Activated CD4-positive, alpha-beta memory T cell treated with anti-CD3 and anti-CD28 coated beads for 36 hours (primary cell): ENCODE results near the gene GRK5. TPM values are rescaled to one million over a fixed set of nuclear protein-coding genes. Genes with fewer than 3 reads are reported as not detected.

Experiments used
- CTCF ChIA-PET: fragments of 350-600 bp; sonication (Branson Sonifier 250); formaldehyde crosslinking; loops from one replicate; lab custom pipeline; 2021; ENCODE audit warnings: antibody characterized with exemption, inconsistent platforms; lab: Charles Lee
- POLR2A ChIA-PET: fragments of 350-600 bp; sonication (Branson Sonifier 250); formaldehyde crosslinking; loops from one replicate; lab custom pipeline; 2021; ENCODE audit warnings: antibody characterized with exemption; lab: Charles Lee
- DNase-seq: peaks from one replicate; pipeline ENCODE4 v3.0.0-alpha.2; 2020
- H3K27ac Mint-ChIP-seq: one replicate; pipeline ENCODE4 v1.8.0; 2021; ENCODE audit warnings: mixed read lengths
- H3K27me3 Mint-ChIP-seq: one replicate; pipeline ENCODE4 v1.8.0; 2021; ENCODE audit warnings: mixed read lengths
- H3K36me3 Mint-ChIP-seq: one replicate; pipeline ENCODE4 v1.8.0; 2021; ENCODE audit warnings: mixed read lengths
- H3K4me1 Mint-ChIP-seq: one replicate; pipeline ENCODE4 v1.8.0; 2021; ENCODE audit warnings: low read depth, mixed read lengths
- H3K4me3 Mint-ChIP-seq: one replicate; pipeline ENCODE4 v1.8.0; 2021; ENCODE audit warnings: mild to moderate bottlenecking, mixed read lengths
- H3K9me3 Mint-ChIP-seq: one replicate; pipeline ENCODE4 v1.8.0; 2021; ENCODE audit warnings: mixed read lengths
- intact Hi-C: fragments of 100-400 bp; cut with micrococcal nuclease; formaldehyde crosslinking; loops from one replicate; pipeline ENCODE4 v1.15.1; 2023
- total RNA-seq, 2 experiments: library from RNA; stranded (reverse); gene quantifications; one replicate each; pipeline ENCODE4 v1.2.3, GENCODE V29; 2021

Gene GRK5
- total RNA-seq, 2 experiments from 2014 or later: 22.7 to 23.0 TPM

GRCh38 chr10:119281581-119282071, 74.3 kb downstream of the GRK5 start:
- H3K27me3 Mint-ChIP-seq: no peaks in the 10 kb centered on the region
- H3K4me3 Mint-ChIP-seq: no peak overlapping the region
- H3K36me3 Mint-ChIP-seq: no peaks in the 10 kb centered on the region
- no peak for DNase-seq
- H3K4me1 Mint-ChIP-seq: peaks cover 44% of the 10 kb centered on the region
- ChIA-PET POLR2A (no interaction called here), CTCF (interaction anchor here (0.6 to 0.7 kb wide), 2 partner anchors 25 to 77 kb away, joined by 3 read pairs; no protein-coding TSS in a partner anchor)
- intact Hi-C loops: no loop called here
- H3K9me3 Mint-ChIP-seq: no peaks in the 10 kb centered on the region
- H3K27ac Mint-ChIP-seq: no peak overlapping the region

- intact Hi-C loops: no loop called here
- no peaks in the 10 kb centered on the region for H3K36me3 Mint-ChIP-seq
- no peak overlapping the region for H3K4me3 Mint-ChIP-seq
- POLR2A ChIA-PET: interaction anchor here (0.7 kb wide), 1 partner anchor 20 kb away, joined by 5 read pairs; no protein-coding TSS in a partner anchor
- no peaks in the 10 kb centered on the region for H3K9me3 Mint-ChIP-seq
- CTCF ChIA-PET: interaction anchor here (0.7 kb wide), 1 partner anchor 25 kb away, joined by 3 read pairs; no protein-coding TSS in a partner anchor
- H3K27me3 Mint-ChIP-seq: no peaks in the 10 kb centered on the region
- H3K27ac Mint-ChIP-seq: no peak overlapping the region
- no peak for DNase-seq
- H3K4me1 Mint-ChIP-seq: peaks cover 46% of the 10 kb centered on the region
Observed at GRCh38 chr10:119282446-119282845, 75.1 kb downstream of the GRK5 start.

- no peaks in the 10 kb centered on the region for H3K9me3 Mint-ChIP-seq
- H3K27ac Mint-ChIP-seq: peak overlapping the region; percentile 19
- ChIA-PET CTCF (no interaction called here), POLR2A (interaction anchor here (0.9 kb wide), 1 partner anchor 23 kb away, joined by 3 read pairs; no protein-coding TSS in a partner anchor)
- DNase-seq: no peak
- no peak overlapping the region for H3K4me3 Mint-ChIP-seq
- no peaks in the 10 kb centered on the region for H3K36me3 Mint-ChIP-seq
- no peaks in the 10 kb centered on the region for H3K27me3 Mint-ChIP-seq
- H3K4me1 Mint-ChIP-seq: peaks cover 50% of the 10 kb centered on the region
- intact Hi-C loops: no loop called here
Observed at GRCh38 chr10:119283387-119283786, 76.0 kb downstream of the GRK5 start.

GRCh38 chr10:119283818-119284217, 76.4 kb downstream of the GRK5 start:
- peak; percentile 53 for DNase-seq
- ChIA-PET POLR2A (interaction anchor here (0.9 kb wide), 1 partner anchor 23 kb away, joined by 3 read pairs; no protein-coding TSS in a partner anchor), CTCF (no interaction called here)
- Mint-ChIP-seq H3K9me3 (no peaks in the 10 kb centered on the region), H3K27ac (peak overlapping the region; percentile 19), H3K4me3 (no peak overlapping the region), H3K27me3 (no peaks in the 10 kb centered on the region), H3K4me1 (peaks cover 52% of the 10 kb centered on the region), H3K36me3 (no peaks in the 10 kb centered on the region)
- intact Hi-C loops: loop anchor here (2.0 kb wide), 1 partner anchor 23 kb away; no protein-coding TSS in a partner anchor

- Mint-ChIP-seq H3K4me1 (peaks cover 61% of the 10 kb centered on the region), H3K27me3 (no peaks in the 10 kb centered on the region), H3K36me3 (no peaks in the 10 kb centered on the region), H3K4me3 (no peak overlapping the region), H3K27ac (peak overlapping the region; percentile 79), H3K9me3 (no peaks in the 10 kb centered on the region)
- POLR2A ChIA-PET: interaction anchor here (1.1 kb wide), 1 partner anchor 14 kb away, joined by 3 read pairs; no protein-coding TSS in a partner anchor
- DNase-seq: no peak
- CTCF ChIA-PET: interaction anchor here (0.8 kb wide), 1 partner anchor 131 kb away, joined by 4 read pairs; no protein-coding TSS in a partner anchor
- intact Hi-C loops: loop anchor here (2.0 kb wide), 1 partner anchor 22 kb away; no protein-coding TSS in a partner anchor
Observed at GRCh38 chr10:119284679-119285096, 77.3 kb downstream of the GRK5 start.

- POLR2A ChIA-PET: no interaction called here
- DNase-seq: no peak
- no peaks in the 10 kb centered on the region for H3K9me3 Mint-ChIP-seq
- CTCF ChIA-PET: interaction anchor here (0.8 to 1.5 kb wide), 2 partner anchors 16 to 130 kb away, joined by 4 read pairs; no protein-coding TSS in a partner anchor
- H3K27me3 Mint-ChIP-seq: no peaks in the 10 kb centered on the region
- H3K36me3 Mint-ChIP-seq: no peaks in the 10 kb centered on the region
- intact Hi-C loops: loop anchor here (1.0 to 2.0 kb wide), 2 partner anchors 16 to 21 kb away; no protein-coding TSS in a partner anchor
- H3K4me3 Mint-ChIP-seq: peak overlapping the region; percentile 57
- peak overlapping the region; percentile 79 for H3K27ac Mint-ChIP-seq
- peaks cover 64% of the 10 kb centered on the region for H3K4me1 Mint-ChIP-seq
Observed at GRCh38 chr10:119285495-119286267, 78.3 kb downstream of the GRK5 start.

GRCh38 chr10:119286516-119286915, 79.1 kb downstream of the GRK5 start:
- Mint-ChIP-seq H3K4me1 (peaks cover 62% of the 10 kb centered on the region), H3K9me3 (no peaks in the 10 kb centered on the region), H3K36me3 (no peaks in the 10 kb centered on the region), H3K27me3 (no peaks in the 10 kb centered on the region), H3K27ac (peak overlapping the region; percentile 79), H3K4me3 (no peak overlapping the region)
- CTCF ChIA-PET: interaction anchor here (1.5 kb wide), 1 partner anchor 15 kb away, joined by 4 read pairs; no protein-coding TSS in a partner anchor
- no peak for DNase-seq
- POLR2A ChIA-PET: no interaction called here
- intact Hi-C loops: loop anchor here (1.0 kb wide), 1 partner anchor 15 kb away; no protein-coding TSS in a partner anchor

- no peak overlapping the region for H3K4me3 Mint-ChIP-seq
- peaks cover 65% of the 10 kb centered on the region for H3K4me1 Mint-ChIP-seq
- intact Hi-C loops: loop anchor here (1.0 kb wide), 1 partner anchor 14 kb away; no protein-coding TSS in a partner anchor
- H3K36me3 Mint-ChIP-seq: no peaks in the 10 kb centered on the region
- ChIA-PET POLR2A (no interaction called here), CTCF (interaction anchor here (1.5 kb wide), 1 partner anchor 14 kb away, joined by 4 read pairs; no protein-coding TSS in a partner anchor)
- no peaks in the 10 kb centered on the region for H3K9me3 Mint-ChIP-seq
- no peak for DNase-seq
- no peaks in the 10 kb centered on the region for H3K27me3 Mint-ChIP-seq
- peak overlapping the region; percentile 79 for H3K27ac Mint-ChIP-seq
Observed at GRCh38 chr10:119286983-119287633, 79.7 kb downstream of the GRK5 start.

GRCh38 chr10:119288574-119289001, 81.2 kb downstream of the GRK5 start:
- Mint-ChIP-seq H3K27me3 (no peaks in the 10 kb centered on the region), H3K36me3 (no peaks in the 10 kb centered on the region), H3K4me1 (peaks cover 71% of the 10 kb centered on the region), H3K27ac (no peak overlapping the region), H3K9me3 (no peaks in the 10 kb centered on the region), H3K4me3 (no peak overlapping the region)
- no peak for DNase-seq
- ChIA-PET CTCF (interaction anchor here (1.6 kb wide), 1 partner anchor 17 kb away, joined by 4 read pairs; no protein-coding TSS in a partner anchor), POLR2A (no interaction called here)
- intact Hi-C loops: no loop called here

- intact Hi-C loops: no loop called here
Observed at GRCh38 chr10:119289227-119289920, 82.0 kb downstream of the GRK5 start.

More at GRCh38 chr10:119289227-119289920, 82.0 kb downstream of the GRK5 start:
- H3K36me3 Mint-ChIP-seq: no peaks in the 10 kb centered on the region
- H3K27me3 Mint-ChIP-seq: no peaks in the 10 kb centered on the region
- ChIA-PET CTCF (interaction anchor here (0.5 to 1.6 kb wide), 6 partner anchors 16 to 189 kb away, joined by 3 to 6 read pairs (median 4); partner anchors contain the start of gene GRK5), POLR2A (no interaction called here)
- H3K4me3 Mint-ChIP-seq: no peak overlapping the region
- no peak for DNase-seq
- no peaks in the 10 kb centered on the region for H3K9me3 Mint-ChIP-seq
- H3K4me1 Mint-ChIP-seq: peaks cover 65% of the 10 kb centered on the region
- H3K27ac Mint-ChIP-seq: peak overlapping the region; percentile 60
